GM13976 (cell line): Measurements from ENCODE around the gene AKAP12.
"Not testable (repeated sequence)": the region's sequence is repeated elsewhere in the genome, so short reads cannot be mapped to it uniquely, and the experiment has no call there.

Source experiments
- DNase-seq: peaks from one replicate; pipeline ENCODE4 v3.0.0; 2012; ENCODE audit warnings: low spot score
- in situ Hi-C: fragments of 300-500 bp; cut with MboI; formaldehyde crosslinking; loops from one replicate; pipeline ENCODE4 v1.12.0; 2022; ENCODE audit warnings: low sequenced_read_pairs, mixed read lengths, inconsistent platforms; ENCODE audit not compliant: unreplicated experiment
- TF ChIP-seq, protein P1 (sequence below): IDR thresholded peaks from 2 replicates; pipeline ENCODE4 v1.5.1; 2012; ENCODE audit warnings: borderline replicate concordance, mild to moderate bottlenecking; ENCODE audit not compliant: insufficient read depth; ENCODE audit errors: extremely low read depth, missing control alignments, control extremely low read depth

The AKAP12 gene

DNA sequence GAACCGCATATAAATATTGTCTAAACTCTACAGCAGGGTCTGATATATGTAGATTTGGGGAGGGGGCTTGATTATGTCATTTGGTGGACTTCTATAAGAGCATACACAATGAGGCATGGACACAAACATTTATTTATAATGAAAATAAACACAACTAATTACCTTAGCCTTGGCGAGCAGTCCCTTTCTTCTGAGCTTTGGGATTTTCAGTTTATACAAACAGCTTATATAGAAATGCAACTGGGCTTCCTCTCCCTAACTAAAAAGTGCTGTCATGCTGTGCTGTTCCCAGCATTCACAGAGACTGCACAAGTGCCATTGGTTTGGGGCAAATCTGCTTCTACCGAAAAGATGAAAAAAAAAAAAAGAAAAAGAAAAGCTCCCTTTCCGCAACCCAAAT is 69.9 kb downstream of the AKAP12 start:
- in situ Hi-C loops = loop anchor here (5.0 kb wide), 1 partner anchor 297 kb away; no protein-coding TSS in a partner anchor
- no peak for DNase-seq
- TF ChIP-seq, protein P1, sequence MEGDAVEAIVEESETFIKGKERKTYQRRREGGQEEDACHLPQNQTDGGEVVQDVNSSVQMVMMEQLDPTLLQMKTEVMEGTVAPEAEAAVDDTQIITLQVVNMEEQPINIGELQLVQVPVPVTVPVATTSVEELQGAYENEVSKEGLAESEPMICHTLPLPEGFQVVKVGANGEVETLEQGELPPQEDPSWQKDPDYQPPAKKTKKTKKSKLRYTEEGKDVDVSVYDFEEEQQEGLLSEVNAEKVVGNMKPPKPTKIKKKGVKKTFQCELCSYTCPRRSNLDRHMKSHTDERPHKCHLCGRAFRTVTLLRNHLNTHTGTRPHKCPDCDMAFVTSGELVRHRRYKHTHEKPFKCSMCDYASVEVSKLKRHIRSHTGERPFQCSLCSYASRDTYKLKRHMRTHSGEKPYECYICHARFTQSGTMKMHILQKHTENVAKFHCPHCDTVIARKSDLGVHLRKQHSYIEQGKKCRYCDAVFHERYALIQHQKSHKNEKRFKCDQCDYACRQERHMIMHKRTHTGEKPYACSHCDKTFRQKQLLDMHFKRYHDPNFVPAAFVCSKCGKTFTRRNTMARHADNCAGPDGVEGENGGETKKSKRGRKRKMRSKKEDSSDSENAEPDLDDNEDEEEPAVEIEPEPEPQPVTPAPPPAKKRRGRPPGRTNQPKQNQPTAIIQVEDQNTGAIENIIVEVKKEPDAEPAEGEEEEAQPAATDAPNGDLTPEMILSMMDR = no peak

DNA sequence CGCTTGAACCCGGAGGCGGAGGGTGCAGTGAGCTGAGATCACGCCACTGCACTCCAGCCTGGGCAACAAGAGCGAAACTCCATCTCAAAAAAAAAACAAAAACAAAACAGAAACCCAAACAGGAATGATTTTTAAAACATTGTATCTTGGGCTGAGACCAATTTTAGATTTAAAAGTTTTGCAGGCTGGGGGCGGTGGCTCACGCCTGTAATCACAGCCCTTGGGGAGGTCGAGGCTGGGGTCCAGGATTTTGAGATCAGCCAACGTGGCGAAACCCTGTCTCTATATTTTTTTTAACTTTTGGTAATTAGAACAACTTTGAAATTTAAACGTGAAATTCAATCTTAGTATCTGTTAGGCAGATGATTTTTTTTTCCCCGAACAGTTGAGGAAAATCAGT is 70.5 kb downstream of the AKAP12 start:
- in situ Hi-C loops = loop anchor here (5.0 kb wide), 1 partner anchor 298 kb away; no protein-coding TSS in a partner anchor

DNA sequence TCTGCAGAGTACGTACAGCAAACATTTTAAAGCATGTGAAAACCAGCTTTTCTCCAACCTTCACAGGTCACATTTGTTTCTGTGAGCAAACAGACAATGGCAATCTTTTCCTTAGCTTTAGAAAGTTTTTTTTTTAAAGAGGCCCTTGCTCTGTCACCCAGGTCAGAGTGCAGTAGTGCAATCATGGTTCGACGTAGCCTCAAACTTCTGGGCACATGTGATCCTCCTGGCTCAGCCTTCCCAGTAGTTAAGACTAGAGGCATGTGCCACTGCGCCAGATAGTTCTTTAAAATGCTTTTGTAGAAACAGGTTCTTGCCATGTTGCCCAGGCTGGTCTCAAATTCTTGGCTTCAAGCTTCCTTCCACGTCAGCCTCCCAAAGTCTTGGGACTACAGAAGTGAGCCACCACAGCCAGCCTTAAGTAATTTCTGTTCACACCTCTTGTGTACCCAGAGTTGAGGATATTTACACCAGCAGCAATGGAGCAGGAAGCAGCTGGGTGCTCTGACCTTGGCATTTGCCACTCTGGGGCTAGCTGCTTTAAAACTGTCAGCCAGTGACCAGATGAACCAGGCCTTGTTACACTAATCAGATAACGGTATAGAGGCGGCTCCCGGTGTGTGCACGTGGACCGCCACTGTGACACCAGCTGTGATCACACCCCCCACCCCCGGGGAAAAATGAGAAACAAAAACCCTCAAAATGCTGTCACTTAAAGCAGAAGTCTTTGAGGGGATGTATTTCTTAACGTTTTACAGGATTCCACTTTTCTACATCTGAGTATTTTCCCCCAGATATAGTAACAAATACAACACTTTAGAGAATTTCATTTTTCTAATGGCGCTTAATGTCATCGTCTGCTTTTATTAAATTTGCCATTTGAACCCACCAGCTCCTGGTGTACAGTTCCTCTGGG is 71.3 kb downstream of the AKAP12 start:
- in situ Hi-C loops = loop anchor here (5.0 kb wide), 1 partner anchor 299 kb away; no protein-coding TSS in a partner anchor
- TF ChIP-seq, protein P1 = no peak

More for the DNA sequence above, 70.5 kb downstream of the AKAP12 start:
- TF ChIP-seq, protein P1 = no peak
- DNase-seq = no peak

DNA sequence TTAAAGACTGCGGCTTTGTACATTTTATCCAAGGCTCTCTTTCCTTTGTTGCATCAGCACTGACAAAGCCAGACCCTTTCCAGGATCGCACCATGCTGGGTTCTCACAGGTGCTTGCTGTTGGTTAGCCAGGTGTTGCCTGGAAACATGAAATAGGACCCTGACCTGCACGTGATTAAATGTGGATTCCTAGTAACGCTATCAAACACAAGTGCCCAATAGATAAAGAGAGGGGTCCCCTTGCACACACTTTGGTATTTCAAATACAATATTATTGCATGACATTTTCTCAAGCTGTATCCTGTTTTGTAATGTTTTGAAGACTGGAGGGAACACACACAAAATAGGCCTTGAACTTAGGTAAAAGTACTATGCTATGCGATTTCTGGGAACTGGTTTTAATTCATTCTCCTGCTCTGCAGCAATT is 73.3 kb downstream of the AKAP12 start:
- TF ChIP-seq, protein P1 = no peak
- DNase-seq = no peak
- in situ Hi-C loops = loop anchor here (5.0 kb wide), 1 partner anchor 301 kb away; no protein-coding TSS in a partner anchor

More for the DNA sequence above, 71.3 kb downstream of the AKAP12 start:
- no peak for DNase-seq

DNA sequence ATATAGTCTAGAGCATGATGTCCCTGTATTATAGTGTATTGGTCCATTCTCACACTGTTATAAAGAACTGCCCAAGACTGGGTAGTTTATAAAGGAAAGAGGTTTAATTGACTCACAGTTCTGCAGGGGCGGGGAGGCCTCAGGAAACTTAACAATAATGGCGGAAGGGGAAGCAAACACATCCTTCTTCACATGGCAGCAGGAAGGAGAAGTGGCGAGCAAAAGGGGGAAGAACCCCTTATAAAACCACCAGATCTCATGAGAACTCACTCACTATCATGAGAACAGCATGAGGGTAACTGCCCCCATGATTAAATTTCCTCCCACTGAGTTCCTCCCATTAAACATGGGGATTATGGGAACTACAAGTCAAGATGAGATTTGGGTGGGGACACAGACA is 75.9 kb downstream of the AKAP12 start:
- DNase-seq, in situ Hi-C loops: not testable (repeated sequence)

DNA sequence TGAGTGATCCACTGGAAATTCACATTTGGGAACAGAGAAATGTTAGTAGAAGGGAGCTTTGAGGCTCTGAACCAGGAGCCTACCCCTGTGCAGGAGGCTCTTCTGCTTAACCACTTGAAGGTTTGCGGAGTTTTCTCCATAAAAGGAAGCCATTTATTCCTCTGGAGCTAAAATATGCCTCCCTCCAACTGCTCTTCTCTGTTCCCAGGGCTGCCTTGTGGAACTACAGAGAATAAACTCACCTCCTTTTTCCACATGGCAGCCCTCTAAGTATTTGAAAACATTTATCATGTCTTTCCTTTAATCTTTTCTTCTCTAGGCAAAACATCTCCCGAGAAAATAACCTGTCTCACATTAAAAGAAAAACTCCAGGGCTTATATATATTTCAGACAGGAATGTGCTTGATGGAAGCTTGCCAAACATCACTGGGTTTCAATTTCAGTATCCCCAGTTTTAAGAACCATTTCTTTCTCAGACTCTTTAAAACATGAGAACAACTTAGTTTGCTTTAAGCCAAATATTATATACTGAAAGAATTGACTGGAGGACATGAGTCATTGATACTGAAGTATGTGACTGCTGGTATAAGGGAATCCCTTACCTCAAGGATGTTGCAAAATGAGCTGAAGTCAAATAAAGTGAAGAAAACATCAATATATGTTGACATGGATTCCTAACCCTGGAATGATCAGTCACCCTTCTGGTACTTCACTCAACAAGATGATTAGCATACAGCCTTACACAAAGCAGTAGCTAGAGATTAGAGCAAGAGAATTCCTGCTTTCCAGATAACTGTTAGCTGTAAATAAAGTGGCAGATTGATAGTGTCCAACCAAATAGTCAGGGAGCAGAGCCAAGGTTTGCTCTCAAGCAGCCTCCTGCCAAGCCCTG is 77.6 kb downstream of the AKAP12 start:
- TF ChIP-seq, protein P1 = no peak
- DNase-seq = no peak
- in situ Hi-C loops = no loop called here

DNA sequence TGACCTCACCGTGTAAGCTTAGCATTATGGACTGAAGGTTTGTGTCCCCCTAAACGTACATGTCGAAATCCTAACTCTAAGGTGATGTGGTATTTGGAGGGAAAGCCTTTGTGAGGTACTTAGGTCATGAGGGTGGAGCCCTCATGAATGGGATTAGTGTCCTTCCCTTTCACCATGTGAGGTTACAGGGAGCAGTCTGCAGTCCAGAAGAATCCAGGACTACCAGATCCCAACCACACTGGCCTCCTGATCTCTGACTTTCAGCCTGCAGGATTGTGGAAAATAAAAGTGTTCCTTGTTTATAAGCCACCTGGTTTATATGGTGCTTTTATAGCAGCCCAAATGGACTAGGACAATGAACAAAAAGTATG is 78.2 kb downstream of the AKAP12 start:
- in situ Hi-C loops = no loop called here
- no peak for DNase-seq
- TF ChIP-seq, protein P1 = no peak
